Measurements from ENCODE around the gene MMRN2.

- TF ChIP-seq BHLHE40 (IDR thresholded peaks at IDR 0.05; ENCODE audit: borderline replicate concordance) (no peak), ELF4 (IDR thresholded peaks at IDR 0.05) (no peak), SUZ12 (IDR thresholded peaks at IDR 0.05) (no peak), ZNF384 (IDR thresholded peaks at IDR 0.05) (no peak), TARDBP (IDR thresholded peaks at IDR 0.05) (no peak), HDGF (IDR thresholded peaks at IDR 0.05; ENCODE audit: borderline replicate concordance) (no peak), SP1 (IDR thresholded peaks at IDR 0.05) (no peak)
- TF ChIP-seq, protein P1, sequence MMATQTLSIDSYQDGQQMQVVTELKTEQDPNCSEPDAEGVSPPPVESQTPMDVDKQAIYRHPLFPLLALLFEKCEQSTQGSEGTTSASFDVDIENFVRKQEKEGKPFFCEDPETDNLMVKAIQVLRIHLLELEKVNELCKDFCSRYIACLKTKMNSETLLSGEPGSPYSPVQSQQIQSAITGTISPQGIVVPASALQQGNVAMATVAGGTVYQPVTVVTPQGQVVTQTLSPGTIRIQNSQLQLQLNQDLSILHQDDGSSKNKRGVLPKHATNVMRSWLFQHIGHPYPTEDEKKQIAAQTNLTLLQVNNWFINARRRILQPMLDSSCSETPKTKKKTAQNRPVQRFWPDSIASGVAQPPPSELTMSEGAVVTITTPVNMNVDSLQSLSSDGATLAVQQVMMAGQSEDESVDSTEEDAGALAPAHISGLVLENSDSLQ (IDR thresholded peaks at IDR 0.05) = no peak
Measured at GRCh38 chr10:86964061-86964846, 6.8 kb upstream of the MMRN2 start.
